ENCODE measurements around the gene ZNF33B.
"Not testable (repeated sequence)": the region's sequence is repeated elsewhere in the genome, so short reads cannot be mapped to it uniquely, and the experiment has no call there.

Gene ZNF33B

GRCh38 chr10:42638055-42638820, at the start of gene ZNF33B:
Gene ZNF33B, minus strand, starts transcription at chr10:42638570. Its CDS starts 1,642 bp downstream, at chr10:42636928.
- TF ChIP-seq CTCF (IDR thresholded peaks at IDR 0.05; ENCODE audit: borderline replicate concordance, extremely low read depth, low read length, poor library complexity, severe bottlenecking) (no peak), EZH2 (IDR thresholded peaks at IDR 0.05; ENCODE audit: borderline replicate concordance, low read depth, low read length, severe bottlenecking) (no peak)
- Histone ChIP-seq H3K36me3 (ENCODE audit: insufficient read depth, low read length) (0 out of 2 replicates have a peak, but pooled peaks cover 4% of the 10 kb centered on the region), H3K27me3 (ENCODE audit: insufficient read depth, low read length, poor library complexity) (no peaks in the 10 kb centered on the region), H3K27ac (ENCODE audit: low read length) (peak within 1 kb of the TSS; percentile 89), H4K20me1 (ENCODE audit: insufficient read depth, low read length) (no peaks in the 10 kb centered on the region), H3K4me2 (ENCODE audit: insufficient read depth, low read length) (peak within 1 kb of the TSS; percentile 82), H3K4me1 (ENCODE audit: insufficient read depth, low read length) (peaks cover 34% of the 10 kb centered on the region), H3K79me2 (ENCODE audit: insufficient read depth, low read length) (peaks cover 41% of the 10 kb centered on the region), H3K9ac (ENCODE audit: low read depth, low read length) (peak within 1 kb of the TSS; percentile 80), H2AFZ (ENCODE audit: low read depth, low read length) (peak within 1 kb of the TSS; percentile 98), H3K4me3 (ENCODE audit: low read depth in 1 of 2, low read length in 2 of 2) (peak within 1 kb of the TSS; percentile 30 to 78), H3K9me3 (ENCODE audit: insufficient read depth, low read length, severe bottlenecking) (no peaks in the 10 kb centered on the region)
- ATAC-seq (ENCODE audit: insufficient read depth, low read depth) (peak; percentile 93), DNase-seq (peak; percentile 94)

- DNase-seq (no peak), ATAC-seq (ENCODE audit: insufficient read depth, low read depth) (no peak)
- no peaks in the 10 kb centered on the region for H3K27me3 ChIP-seq (ENCODE audit: insufficient read depth, low read length, poor library complexity)
- H3K36me3 ChIP-seq (ENCODE audit: insufficient read depth, low read length) = no peaks in the 10 kb centered on the region
- H3K4me1 ChIP-seq (ENCODE audit: insufficient read depth, low read length) = no peaks in the 10 kb centered on the region; the same call in 1 of the 2 replicates
- no peak overlapping the region for H3K4me2 ChIP-seq (ENCODE audit: insufficient read depth, low read length)
- H4K20me1 ChIP-seq (ENCODE audit: insufficient read depth, low read length) = no peaks in the 10 kb centered on the region
- no peak overlapping the region for H3K9ac ChIP-seq (ENCODE audit: low read depth, low read length)
- TF ChIP-seq EZH2 (IDR thresholded peaks at IDR 0.05; ENCODE audit: borderline replicate concordance, low read depth, low read length, severe bottlenecking) (no peak), CTCF (IDR thresholded peaks at IDR 0.05; ENCODE audit: borderline replicate concordance, extremely low read depth, low read length, poor library complexity, severe bottlenecking) (no peak)
- no peak overlapping the region for H3K27ac ChIP-seq (ENCODE audit: low read length)
- H3K9me3 ChIP-seq (ENCODE audit: insufficient read depth, low read length, severe bottlenecking) = no peaks in the 10 kb centered on the region
- no peak overlapping the region for H3K4me3 ChIP-seq (ENCODE audit: low read depth in 1 of 2, low read length in 2 of 2)
- H2AFZ ChIP-seq (ENCODE audit: low read depth, low read length) = no peak overlapping the region
- H3K79me2 ChIP-seq (ENCODE audit: insufficient read depth, low read length) = no peaks in the 10 kb centered on the region
Observed at GRCh38 chr10:42684517-42684916, 46.1 kb upstream of the ZNF33B start.

- TF ChIP-seq EZH2 (IDR thresholded peaks at IDR 0.05; ENCODE audit: borderline replicate concordance, low read depth, low read length, severe bottlenecking) (no peak), CTCF (IDR thresholded peaks at IDR 0.05; ENCODE audit: borderline replicate concordance, extremely low read depth, low read length, poor library complexity, severe bottlenecking) (no peak)
- Histone ChIP-seq H4K20me1 (ENCODE audit: insufficient read depth, low read length) (no peaks in the 10 kb centered on the region), H3K9ac (ENCODE audit: low read depth, low read length) (no peak overlapping the region), H3K9me3 (ENCODE audit: insufficient read depth, low read length, severe bottlenecking) (peaks cover 5% of the 10 kb centered on the region), H3K4me1 (ENCODE audit: insufficient read depth, low read length) (no peaks in the 10 kb centered on the region), H2AFZ (ENCODE audit: low read depth, low read length) (no peak overlapping the region), H3K4me3 (ENCODE audit: low read depth in 1 of 2, low read length in 2 of 2) (no peak overlapping the region), H3K27ac (ENCODE audit: low read length) (no peak overlapping the region), H3K79me2 (ENCODE audit: insufficient read depth, low read length) (no peaks in the 10 kb centered on the region), H3K4me2 (ENCODE audit: insufficient read depth, low read length) (no peak overlapping the region), H3K27me3 (ENCODE audit: insufficient read depth, low read length, poor library complexity) (no peaks in the 10 kb centered on the region), H3K36me3 (ENCODE audit: insufficient read depth, low read length) (no peaks in the 10 kb centered on the region)
- DNase-seq (no peak), ATAC-seq (ENCODE audit: insufficient read depth, low read depth) (no peak)
Observed at GRCh38 chr10:42680267-42680666, 41.9 kb upstream of the ZNF33B start.

GRCh38 chr10:42665181-42665979, 27.0 kb upstream of the ZNF33B start:
- not testable (repeated sequence) for DNase-seq; H3K27me3 ChIP-seq (ENCODE audit: insufficient read depth, low read length, poor library complexity); H3K27ac ChIP-seq (ENCODE audit: low read length); H3K36me3 ChIP-seq (ENCODE audit: insufficient read depth, low read length); ATAC-seq (ENCODE audit: insufficient read depth, low read depth); H3K4me3 ChIP-seq (ENCODE audit: low read depth in 1 of 2, low read length in 2 of 2); H2AFZ ChIP-seq (ENCODE audit: low read depth, low read length); H3K9me3 ChIP-seq (ENCODE audit: insufficient read depth, low read length, severe bottlenecking); H3K4me1 ChIP-seq (ENCODE audit: insufficient read depth, low read length); H3K9ac ChIP-seq (ENCODE audit: low read depth, low read length); H3K79me2 ChIP-seq (ENCODE audit: insufficient read depth, low read length); H4K20me1 ChIP-seq (ENCODE audit: insufficient read depth, low read length); H3K4me2 ChIP-seq (ENCODE audit: insufficient read depth, low read length)

Data from DND-41 (cell line).